H1 (cell line): ENCODE data around the gene PACSIN1. TPM values are rescaled to one million over a fixed set of nuclear protein-coding genes. Genes with fewer than 3 reads are reported as not detected.

ENCODE experiments used
- CTCF ChIA-PET: fragments of 300-600 bp; sonication (Branson Sonifier 250); formaldehyde crosslinking; loops from one replicate; lab custom pipeline; 2021; ENCODE audit not compliant: partially characterized antibody; lab: Charles Lee
- POLR2A ChIA-PET: fragments of 300-600 bp; sonication (Branson Sonifier 250); formaldehyde crosslinking; loops from one replicate; lab custom pipeline; 2021; ENCODE audit warnings: inconsistent platforms; ENCODE audit not compliant: partially characterized antibody; lab: Charles Lee
- DNase-seq, 2 experiments: peaks; one replicate each; pipeline versions ENCODE4 v3.0.0 to v3.0.0-alpha.2; 2010 to 2022; ENCODE audit warnings: low spot score in 2 of 2, low read depth in 1 of 2, mixed read lengths in 1 of 2
- FAIRE-seq: peaks from 2 replicates; lab custom pipeline; 2011; peaks lifted over from hg19 to GRCh38; lab: Jason Lieb, UNC
- H2AFZ ChIP-seq: 2 replicates; pipeline ENCODE4 v1.8.1; 2012; ENCODE audit warnings: low read length, inconsistent platforms
- H2AK5ac ChIP-seq: 2 replicates; pipeline ENCODE4 v1.6.1; 2013; ENCODE audit warnings: low read depth, low read length
- H2BK120ac ChIP-seq: replicated peaks from 2 replicates; pipeline ENCODE3; 2013; ENCODE audit warnings: low read depth, low read length, inconsistent platforms
- H2BK12ac ChIP-seq: 2 replicates; pipeline ENCODE4 v1.6.1; 2013; ENCODE audit warnings: low read depth, low read length
- H2BK15ac ChIP-seq: 2 replicates; pipeline ENCODE4 v1.6.1; 2013; ENCODE audit warnings: low read length
- H2BK20ac ChIP-seq: 2 replicates; pipeline ENCODE4 v1.6.1; 2013; ENCODE audit warnings: low read length
- H2BK5ac ChIP-seq: 2 replicates; pipeline ENCODE4 v1.6.1; 2013; ENCODE audit warnings: low read depth, low read length
- H3K14ac ChIP-seq: 2 replicates; pipeline ENCODE4 v1.6.1; 2013; ENCODE audit warnings: inconsistent platforms; ENCODE audit not compliant: insufficient read length
- H3K18ac ChIP-seq: 2 replicates; pipeline ENCODE4 v1.6.1; 2013; ENCODE audit warnings: low read length; ENCODE audit errors: extremely low read depth
- H3K23ac ChIP-seq: 2 replicates; pipeline ENCODE4 v1.6.1; 2013; ENCODE audit warnings: inconsistent platforms; ENCODE audit not compliant: insufficient read length
- H3K23me2 ChIP-seq: 2 replicates; pipeline ENCODE4 v1.6.1; 2013; ENCODE audit warnings: low read depth, low read length
- H3K27ac ChIP-seq: 2 replicates; pipeline ENCODE4 v1.6.1; 2011; ENCODE audit warnings: low read depth, low read length, inconsistent platforms
- H3K27me3 ChIP-seq, 4 experiments: replicated peaks in 1 of 4; 1 replicate in 1 of 4; 2 replicates in 3 of 4; pipeline versions ENCODE4 v1.6.1 to v1.8.1; 2011 to 2013; ENCODE audit warnings: low read length in 3 of 4, mild to moderate bottlenecking in 3 of 4, inconsistent platforms in 2 of 4, mixed read lengths in 2 of 4, moderate library complexity in 1 of 4; ENCODE audit not compliant: control insufficient read depth in 3 of 4, insufficient read depth in 3 of 4; ENCODE audit errors: extremely low read depth in 1 of 4
- H3K36me3 ChIP-seq, 4 experiments: 2 replicates each; pipeline versions ENCODE4 v1.6.1 to v1.8.1; 2011 to 2013; ENCODE audit warnings: mild to moderate bottlenecking in 4 of 4, low read length in 3 of 4, moderate library complexity in 2 of 4, control low read depth in 1 of 4, inconsistent platforms in 1 of 4; ENCODE audit not compliant: insufficient read depth in 4 of 4, control insufficient read depth in 2 of 4
- H3K4ac ChIP-seq: replicated peaks from 2 replicates; pipeline ENCODE3; 2013; ENCODE audit warnings: low read length, low read depth, mixed read lengths, inconsistent platforms; ENCODE audit not compliant: insufficient read length
- H3K4me1 ChIP-seq, 4 experiments: replicated peaks in 1 of 4; 1 replicate in 1 of 4; 2 replicates in 3 of 4; pipeline versions ENCODE4 v1.6.1 to v1.8.1; 2011 to 2013; ENCODE audit warnings: low read length in 3 of 4, inconsistent platforms in 2 of 4, mixed read lengths in 1 of 4; ENCODE audit not compliant: insufficient read depth in 4 of 4, control insufficient read depth in 3 of 4
- H3K4me2 ChIP-seq, 2 experiments: 2 replicates each; pipeline versions ENCODE4 v1.6.1 to v1.8.1; 2011 to 2013; ENCODE audit warnings: low read depth in 2 of 2, low read length in 2 of 2, control low read depth in 1 of 2, inconsistent platforms in 1 of 2, mild to moderate bottlenecking in 1 of 2; ENCODE audit not compliant: insufficient read depth in 1 of 2
- H3K4me3 ChIP-seq, 4 experiments: fragments of 200-600, 300-600 bp in 1 of 4; sonication (generic), shearing (Covaris generic), sonication (Bioruptor Twin) in 1 of 4; 2 replicates each; pipeline versions ENCODE4 v1.5.1 to v1.8.1; 2011 to 2016; ENCODE audit warnings: low read length in 4 of 4, low read depth in 3 of 4, control low read depth in 2 of 4, inconsistent platforms in 2 of 4, mild to moderate bottlenecking in 2 of 4, mixed read lengths in 1 of 4, moderate library complexity in 1 of 4; ENCODE audit not compliant: insufficient read depth in 2 of 4; ENCODE audit errors: extremely low read depth in 1 of 4
- H3K56ac ChIP-seq: replicated peaks from 2 replicates; pipeline ENCODE3; 2013; ENCODE audit warnings: low read depth, mild to moderate bottlenecking, mixed read lengths, low read length, inconsistent platforms; ENCODE audit not compliant: insufficient read length
- H3K79me1 ChIP-seq: 2 replicates; pipeline ENCODE4 v1.6.1; 2013; ENCODE audit warnings: low read depth, low read length, control low read depth
- H3K79me2 ChIP-seq, 2 experiments: 2 replicates each; pipeline versions ENCODE4 v1.6.1 to v1.8.1; 2012 to 2013; ENCODE audit warnings: low read length in 2 of 2, mild to moderate bottlenecking in 2 of 2, inconsistent platforms in 1 of 2; ENCODE audit not compliant: insufficient read depth in 2 of 2, control insufficient read depth in 1 of 2
- H3K9ac ChIP-seq, 4 experiments: replicated peaks in 1 of 4; 1 replicate in 1 of 4; 2 replicates in 3 of 4; pipeline versions ENCODE4 v1.6.1 to v1.8.1; 2011 to 2013; ENCODE audit warnings: low read depth in 3 of 4, low read length in 3 of 4, control low read depth in 2 of 4, mild to moderate bottlenecking in 2 of 4, moderate library complexity in 2 of 4, inconsistent platforms in 1 of 4; ENCODE audit errors: extremely low read depth in 1 of 4
- H3K9me3 ChIP-seq, 2 experiments: 2 replicates each; pipeline versions ENCODE4 v1.6.1 to v1.8.1; 2012 to 2013; ENCODE audit warnings: mild to moderate bottlenecking in 2 of 2, moderate library complexity in 2 of 2, control low read depth in 1 of 2, inconsistent platforms in 1 of 2, low read depth in 1 of 2, low read length in 1 of 2, mixed read lengths in 1 of 2; ENCODE audit not compliant: insufficient read depth in 2 of 2
- H4K20me1 ChIP-seq, 2 experiments: replicated peaks in 1 of 2; 2 replicates each; pipeline versions ENCODE3 to v1.8.1; 2011 to 2013; ENCODE audit warnings: inconsistent platforms in 2 of 2, low read length in 2 of 2, mild to moderate bottlenecking in 1 of 2; ENCODE audit not compliant: insufficient read depth in 2 of 2, control insufficient read depth in 1 of 2
- H4K5ac ChIP-seq: 2 replicates; pipeline ENCODE4 v1.6.1; 2013; ENCODE audit warnings: low read length, low read depth, mixed read lengths, inconsistent platforms; ENCODE audit not compliant: insufficient read length
- H4K8ac ChIP-seq: 2 replicates; pipeline ENCODE4 v1.8.0; 2013; ENCODE audit warnings: mild to moderate bottlenecking, moderate library complexity, low read length, inconsistent platforms; ENCODE audit not compliant: insufficient read depth; ENCODE audit errors: extremely low read depth
- H4K91ac ChIP-seq: replicated peaks from 2 replicates; pipeline ENCODE3; 2013; ENCODE audit warnings: low read length, mixed read lengths, inconsistent platforms; ENCODE audit not compliant: insufficient read length
- WGBS, 2 experiments: shearing (Covaris generic) in 1 of 2; methylation state at CpG; one replicate each; pipeline versions ENCODE4 v1.1.6 to v1.1.7; 2013 to 2015; ENCODE audit warnings: low lambda C conversion rate in 2 of 2, mixed read lengths in 2 of 2, inconsistent platforms in 1 of 2, low coverage in 1 of 2, missing lambda C conversion rate in 1 of 2; ENCODE audit not compliant: insufficient replicate concordance in 2 of 2, insufficient coverage in 1 of 2, insufficient read length in 1 of 2; ENCODE audit errors: extremely low coverage in 1 of 2, missing lambda C conversion rate in 1 of 2; 5-methylcytosine and 5-hydroxymethylcytosine counted together
- polyA plus RNA-seq, 7 experiments: library from polyadenylated mRNA; depleted of rRNA in 3 of 7; stranded (reverse) in 5 of 7; unstranded in 2 of 7; fragments of >200 nt in 5 of 7; fragments of 200-250 nt in 2 of 7; gene quantifications; 1 replicate in 5 of 7; 2 replicates in 1 of 7; 4 replicates in 1 of 7; pipeline versions ENCODE4 v1.2.1 to v1.2.3, GENCODE V29; 2011 to 2013; ENCODE audit warnings: missing spikeins in 2 of 7, mixed read lengths in 2 of 7
- total RNA-seq: library from RNA; stranded (reverse); fragmentation: NEBNext Ultra II Directional; extraction: Animal tissue kit (Norgen Biotek cat#: 25700); gene quantifications from 2 replicates; pipeline ENCODE4 v1.2.1, GENCODE V29; 2021

The PACSIN1 gene
- total and polyA plus RNA-seq, 2 of the 8 experiments (the other 6 are each of a cell fraction or from before 2014, with no cell fraction given): 5.9 to 11.1 TPM

DNA sequence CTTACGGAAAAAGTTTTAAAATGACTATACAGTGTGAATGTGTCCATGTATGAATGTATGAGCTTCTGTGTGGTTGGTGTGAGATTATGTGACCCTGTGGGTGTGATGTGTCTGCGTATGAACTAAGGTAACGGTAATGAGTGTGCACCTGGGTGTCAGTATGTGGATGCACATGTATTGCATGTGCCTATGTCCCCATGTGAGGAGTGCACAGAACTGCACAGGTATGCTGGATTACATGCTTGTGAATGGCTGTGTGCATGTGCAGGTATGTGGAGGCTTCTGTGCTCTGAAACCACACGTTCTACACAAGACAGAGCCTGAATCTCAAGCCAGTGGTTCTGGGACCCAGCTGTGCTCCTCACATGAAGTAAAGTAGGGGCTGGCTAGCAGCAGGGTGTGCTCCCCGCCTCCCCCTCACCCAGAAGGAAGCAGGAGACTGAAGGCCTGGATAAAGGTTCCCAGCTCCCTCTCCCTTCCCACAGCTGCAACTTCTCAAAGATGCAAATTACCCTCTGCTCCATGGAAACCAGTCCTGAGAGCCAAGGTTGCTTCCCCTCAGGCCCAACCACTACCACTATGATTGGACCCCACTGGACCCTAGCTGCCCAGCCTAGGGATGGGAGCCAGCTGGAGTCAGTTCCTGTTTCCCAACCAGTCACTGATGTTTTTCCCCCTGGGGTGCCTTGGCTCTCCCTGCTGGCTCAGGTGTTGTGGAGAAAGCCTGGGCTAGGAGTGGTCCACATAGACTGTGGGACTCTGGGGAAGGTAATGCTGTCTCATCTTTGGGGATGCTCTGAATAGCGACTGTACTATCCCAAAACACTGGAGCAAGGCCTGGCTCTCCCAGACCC, 115.1 kb downstream of the PACSIN1 start:
- no peak overlapping the region for H3K4me3 ChIP-seq

More for the DNA sequence above, 115.1 kb downstream of the PACSIN1 start:
- H2AK5ac ChIP-seq: no peak overlapping the region; the same call in 1 of the 2 replicates
- H2BK20ac ChIP-seq: no peak overlapping the region
- H3K4me1 ChIP-seq: peaks cover 0 to 9% (median 5%) of the 10 kb centered on the region in 4 experiments; a peak in 5 of 7 replicates
- H4K20me1 ChIP-seq: peaks cover 0 to 5% of the 10 kb centered on the region in 2 experiments
- no peak overlapping the region for H4K5ac ChIP-seq
- H3K9me3 ChIP-seq: no peaks in the 10 kb centered on the region
- FAIRE-seq (no peak), DNase-seq (no peak)
- H4K91ac ChIP-seq: peak overlapping the region; percentile 20
- H3K9ac ChIP-seq: peak overlapping the region in 1 of 4 experiments; percentile 24; a peak in 2 of 7 replicates
- WGBS, 2 experiments: 88% methylated on average over 6 of the region's 6 CpGs; no CpG with 5 or more reads in 1 of the 2 experiments
- POLR2A ChIA-PET: interaction anchor here (1.2 to 1.8 kb wide), 4 partner anchors 9 to 155 kb away, joined by 3 to 6 read pairs (median 4); partner anchors contain the start of genes PACSIN1 and RPS10
- H3K4ac ChIP-seq: no peak overlapping the region
- CTCF ChIA-PET: interaction anchor here (0.9 to 4.3 kb wide), 12 partner anchors 11 to 331 kb away, joined by 3 to 14 read pairs (median 5); partner anchors contain the start of gene SPDEF
- no peak overlapping the region for H2BK15ac ChIP-seq
- no peak overlapping the region for H2BK5ac ChIP-seq
- no peak overlapping the region for H3K18ac ChIP-seq
- no peak overlapping the region for H2BK120ac ChIP-seq
- H3K4me2 ChIP-seq: no peak overlapping the region
- peaks cover 2% of the 10 kb centered on the region for H3K79me1 ChIP-seq
- H3K36me3 ChIP-seq: no peaks in the 10 kb centered on the region
- no peak overlapping the region for H4K8ac ChIP-seq
- H3K27me3 ChIP-seq: no peaks in the 10 kb centered on the region
- no peaks in the 10 kb centered on the region for H3K23me2 ChIP-seq
- no peak overlapping the region for H2AFZ ChIP-seq
- no peak overlapping the region for H3K27ac ChIP-seq
- H3K79me2 ChIP-seq: no peaks in the 10 kb centered on the region
- no peak overlapping the region for H3K14ac ChIP-seq
- H2BK12ac ChIP-seq: no peak overlapping the region
- no peak overlapping the region for H3K23ac ChIP-seq
- H3K56ac ChIP-seq: no peak overlapping the region
